Psoas muscle (tissue), 8 donors: ENCODE results near the gene KIF21B. TPM values are rescaled to one million over a fixed set of nuclear protein-coding genes. Genes with fewer than 3 reads are reported as not detected.

Experiments used
- ATAC-seq, 4 donors: fragments of 200-7000 bp; cut with Tn5 transposase; one replicate each; pipeline ENCODE4 v1.9.1; 2020; ENCODE audit warnings: moderate library complexity in 3 of 4, mild to moderate bottlenecking in 2 of 4
- DNase-seq, 2 donors: peaks; one replicate each; pipeline ENCODE4 v3.0.0-alpha.2; 2020
- H3K27ac ChIP-seq: fragments of 200-600 bp; one replicate; pipeline ENCODE4 v1.8.0; 2022
- H3K27me3 ChIP-seq, 3 donors: fragments of 200-600 bp in 1 of 3; one replicate each; pipeline versions ENCODE4 v1.6.1 to v1.8.0; 2013 to 2022; ENCODE audit warnings: low read length in 2 of 3, mild to moderate bottlenecking in 2 of 3, moderate library complexity in 1 of 3; ENCODE audit not compliant: insufficient read depth in 3 of 3
- H3K36me3 ChIP-seq, 2 donors: fragments of 200-600 bp in 1 of 2; one replicate each; pipeline versions ENCODE4 v1.6.1 to v1.8.0; 2013 to 2022; ENCODE audit warnings: low read depth in 1 of 2, mild to moderate bottlenecking in 1 of 2, moderate library complexity in 1 of 2; ENCODE audit not compliant: insufficient read depth in 1 of 2
- H3K4me1 ChIP-seq: fragments of 200-600 bp; one replicate; pipeline ENCODE4 v1.8.0; 2022
- H3K4me3 ChIP-seq: fragments of 200-600 bp; one replicate; pipeline ENCODE4 v1.8.0; 2022; ENCODE audit warnings: mild to moderate bottlenecking
- H3K9me3 ChIP-seq: fragments of 200-600 bp; one replicate; pipeline ENCODE4 v1.8.0; 2022
- CTCF ChIP-seq: fragments of 200-600 bp; IDR thresholded peaks from one replicate; pipeline ENCODE4 v1.8.0; 2022; ENCODE audit warnings: antibody characterized with exemption
- WGBS, 3 donors: extraction: QIAGEN DNeasy Blood & Tissue Kit; methylation state at CpG; one replicate each; pipeline versions ENCODE4 v1.1.6 to v1.1.7; 2013; 5-methylcytosine and 5-hydroxymethylcytosine counted together
- intact Hi-C, 2 donors: fragments of 100-400 bp; cut with DNase I; formaldehyde crosslinking; loops; one replicate each; pipeline versions ENCODE4 v1.11.0 to v1.14.2; 2022
- polyA plus RNA-seq, 3 donors: library from polyadenylated mRNA; stranded (reverse); fragments of 200-250 nt; gene quantifications; one replicate each; pipeline ENCODE4 v1.2.3, GENCODE V29; 2013
- total RNA-seq, 4 donors: library from RNA; stranded (reverse); fragmentation: NEBNext Ultra II Directional in 2 of 4; extraction: Animal tissue kit (Norgen Biotek cat#: 25700) in 2 of 4; gene quantifications; one replicate each; pipeline versions ENCODE4 v1.2.1 to v1.2.4, GENCODE V29; 2021 to 2023
- donor health status: healthy with polysubstance abuse.
- donor health status: DM: no; HTN: no; CAD: no; lungs with moderate emphysema.
- donor health status: Bipolar disorder and iron deficiency.
- donor health status: healthy.
- donor health status: DM: yes; HTN: yes; CAD: no.
- donor health status: DM: no; HTN: no; CAD: no.
- donor health status: DM: no; HTN: no; CAD: no.
- donor health status: DM: yes; HTN: yes; CAD: no.

The KIF21B gene
- total and polyA plus RNA-seq, 7 donors: 0.04 to 0.81 (median 0.20) TPM

- 84 to 86% (median 85%) methylated on average over 3 of the region's 3 CpGs for WGBS, 3 donors
- ATAC-seq: no peak
These were observed 8.7 kb downstream of the KIF21B start for GRCh38 chr1:201014816-201015200.

DNA sequence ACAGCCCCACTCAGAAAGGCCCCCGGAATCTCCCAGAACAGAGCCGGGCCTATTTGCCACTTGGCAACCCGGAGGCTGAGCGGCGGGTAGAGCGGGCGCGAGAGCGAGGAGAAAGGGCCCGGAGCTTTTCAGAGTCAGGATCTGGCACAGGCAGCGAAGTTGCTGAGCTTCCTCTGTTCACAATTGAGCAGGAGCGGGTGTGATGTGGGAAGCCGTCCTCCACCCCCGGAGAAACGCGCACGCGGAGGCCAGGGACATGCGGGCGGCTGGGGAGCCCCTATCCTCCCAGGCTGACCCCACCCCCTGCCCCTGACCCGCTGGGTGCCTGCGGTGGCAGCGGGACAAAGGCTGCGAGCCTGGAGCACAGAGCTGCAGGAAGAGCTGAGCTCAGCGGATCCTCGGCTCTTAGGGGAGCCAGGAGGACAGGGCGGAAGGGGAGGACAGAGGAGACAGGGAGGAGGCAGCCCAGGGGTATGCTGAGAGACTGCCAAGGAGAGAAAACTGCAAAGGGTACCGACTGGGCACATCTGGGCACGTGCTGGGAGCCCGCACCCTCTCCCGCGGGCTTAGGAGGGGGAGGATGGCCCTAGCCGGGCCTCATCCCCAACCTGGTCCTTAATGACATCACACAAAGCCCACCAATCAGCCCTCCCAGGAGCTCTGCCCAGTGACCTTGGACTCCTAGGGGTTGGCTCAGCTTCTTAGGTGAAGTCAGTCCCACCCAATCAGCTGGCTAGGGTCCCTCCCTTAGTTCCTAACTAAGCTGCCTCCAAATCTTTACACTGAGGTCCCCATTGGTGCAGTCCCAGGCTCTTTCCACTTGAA is 9.3 kb downstream of the KIF21B start:
- DNase-seq: no peak
- H3K4me3 ChIP-seq: no peak overlapping the region
- no peaks in the 10 kb centered on the region for H3K36me3 ChIP-seq
- ATAC-seq: peak in 1 of 4 donors; percentile 23
- H3K4me1 ChIP-seq: peaks cover 17% of the 10 kb centered on the region
- WGBS, 3 donors: 49 to 60% (median 54%) methylated on average over 33 of the region's 33 CpGs
- intact Hi-C loops: no loop called here
- TF ChIP-seq CTCF: no peak
- peaks cover 0 to 4% (median 0%) of the 10 kb centered on the region in 3 donors for H3K27me3 ChIP-seq
- no peak overlapping the region for H3K27ac ChIP-seq
- no peaks in the 10 kb centered on the region for H3K9me3 ChIP-seq

More at GRCh38 chr1:201014816-201015200, 8.7 kb downstream of the KIF21B start:
- Histone ChIP-seq H3K4me1 (peaks cover 17% of the 10 kb centered on the region), H3K27me3 (peaks cover 0 to 2% (median 0%) of the 10 kb centered on the region in 3 donors), H3K9me3 (no peaks in the 10 kb centered on the region), H3K36me3 (no peaks in the 10 kb centered on the region), H3K4me3 (no peak overlapping the region), H3K27ac (no peak overlapping the region)
- intact Hi-C loops: no loop called here
- no peak for TF ChIP-seq CTCF
- DNase-seq: no peak

DNA sequence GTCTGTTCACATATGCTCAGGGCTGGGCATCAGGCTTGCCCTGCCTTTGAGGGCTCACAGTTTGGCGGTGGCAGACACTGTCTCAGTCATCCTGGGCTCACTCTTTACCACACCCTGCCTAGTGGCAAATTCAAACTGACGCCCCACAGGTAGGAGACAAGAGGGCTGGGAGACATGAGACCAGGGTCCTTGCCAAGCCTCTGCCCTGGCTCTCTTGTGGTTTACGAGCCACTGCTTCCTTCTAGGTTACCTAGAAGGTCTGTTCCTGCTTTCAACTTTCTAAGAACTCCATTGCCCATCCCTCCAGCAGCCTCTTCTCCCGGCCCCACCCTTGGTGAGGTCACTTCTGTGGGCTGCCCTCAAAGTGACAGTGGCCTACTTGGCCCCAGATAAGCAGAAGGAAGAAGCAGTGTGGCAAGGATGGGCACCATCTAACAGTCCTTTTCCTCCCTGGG is 10.5 kb downstream of the KIF21B start:
- Histone ChIP-seq H3K4me1 (peaks cover 17% of the 10 kb centered on the region), H3K27ac (no peak overlapping the region), H3K4me3 (no peak overlapping the region), H3K9me3 (no peaks in the 10 kb centered on the region), H3K36me3 (no peaks in the 10 kb centered on the region), H3K27me3 (peaks cover 0 to 4% (median 0%) of the 10 kb centered on the region in 3 donors)
- ATAC-seq (no peak), DNase-seq (no peak)
- intact Hi-C loops: no loop called here
- 82 to 91% (median 90%) methylated on average over 4 of the region's 4 CpGs for WGBS, 3 donors
- no peak for TF ChIP-seq CTCF

- H3K4me1 ChIP-seq: peaks cover 13% of the 10 kb centered on the region
- H3K4me3 ChIP-seq: no peak overlapping the region
- no peak for TF ChIP-seq CTCF
- intact Hi-C loops: no loop called here
- ATAC-seq (no peak), DNase-seq (no peak)
- no peak overlapping the region for H3K27ac ChIP-seq
- whole genome bisulfite sequencing, 3 donors: 54 to 69% (median 63%) methylated on average over 3 of the region's 3 CpGs
- no peaks in the 10 kb centered on the region for H3K36me3 ChIP-seq
- H3K27me3 ChIP-seq: peaks cover 0 to 4% (median 0%) of the 10 kb centered on the region in 3 donors
- no peaks in the 10 kb centered on the region for H3K9me3 ChIP-seq
These were observed 11.9 kb downstream of the KIF21B start for GRCh38 chr1:201011616-201012015.
